ENCODE measurements around the gene AKT3.
"Not testable (repeated sequence)": the region's sequence is repeated elsewhere in the genome, so short reads cannot be mapped to it uniquely, and the experiment has no call there.

Gene AKT3

GRCh38 chr1:243597383-243597782, 252.7 kb downstream of the AKT3 start:
- DNase-seq (ENCODE audit: low spot score) = no peak

GRCh38 chr1:243596431-243597062, 253.5 kb downstream of the AKT3 start:
- no peak for DNase-seq (ENCODE audit: low spot score)

GRCh38 chr1:243595527-243596210, 254.4 kb downstream of the AKT3 start:
- DNase-seq (ENCODE audit: low spot score) = no peak

GRCh38 chr1:243594455-243594854, 255.6 kb downstream of the AKT3 start:
- DNase-seq (ENCODE audit: low spot score) = no peak

- not testable (repeated sequence) for DNase-seq (ENCODE audit: low spot score)
These were observed 260.8 kb downstream of the AKT3 start for GRCh38 chr1:243589286-243589685.

GRCh38 chr1:243587823-243588560, 262.1 kb downstream of the AKT3 start:
- DNase-seq (ENCODE audit: low spot score) = no peak

GRCh38 chr1:243587285-243587684, 262.8 kb downstream of the AKT3 start:
- DNase-seq (ENCODE audit: low spot score) = no peak

- DNase-seq (ENCODE audit: low spot score) = no peak
These were observed 264.1 kb downstream of the AKT3 start for GRCh38 chr1:243585982-243586381.

GRCh38 chr1:243582326-243582725, 267.7 kb downstream of the AKT3 start:
- DNase-seq (ENCODE audit: low spot score) = no peak

GRCh38 chr1:243580984-243581383, 269.1 kb downstream of the AKT3 start:
- DNase-seq (ENCODE audit: low spot score) = no peak

GRCh38 chr1:243580072-243580471, 270.0 kb downstream of the AKT3 start:
- DNase-seq (ENCODE audit: low spot score) = no peak

GRCh38 chr1:243575070-243575469, 275.0 kb downstream of the AKT3 start:
- no peak for DNase-seq (ENCODE audit: low spot score)

GRCh38 chr1:243572940-243573339, 277.1 kb downstream of the AKT3 start:
- DNase-seq (ENCODE audit: low spot score) = no peak

- DNase-seq (ENCODE audit: low spot score) = no peak
These were observed 281.2 kb downstream of the AKT3 start for GRCh38 chr1:243568793-243569192.

- DNase-seq (ENCODE audit: low spot score) = no peak
These were observed 285.2 kb downstream of the AKT3 start for GRCh38 chr1:243564814-243565213.

GRCh38 chr1:243563732-243564131, 286.3 kb downstream of the AKT3 start:
- no peak for DNase-seq (ENCODE audit: low spot score)

- DNase-seq (ENCODE audit: low spot score) = peak; percentile 31
These were observed 287.6 kb downstream of the AKT3 start for GRCh38 chr1:243562473-243562872.

- no peak for DNase-seq (ENCODE audit: low spot score)
These were observed 288.3 kb downstream of the AKT3 start for GRCh38 chr1:243561588-243562319.

GRCh38 chr1:243559575-243560162, 290.4 kb downstream of the AKT3 start:
- DNase-seq (ENCODE audit: low spot score) = no peak

- no peak for DNase-seq (ENCODE audit: low spot score)
These were observed 291.5 kb downstream of the AKT3 start for GRCh38 chr1:243558576-243558975.

GRCh38 chr1:243557866-243558265, 292.2 kb downstream of the AKT3 start:
- DNase-seq (ENCODE audit: low spot score) = no peak

- DNase-seq (ENCODE audit: low spot score) = no peak
These were observed 295.4 kb downstream of the AKT3 start for GRCh38 chr1:243554686-243555085.

All from globus pallidus (tissue), 1 donor.